ENCODE measurements around the gene NHEJ1. TPM values are rescaled to one million over a fixed set of nuclear protein-coding genes. Genes with fewer than 3 reads are reported as not detected.

The NHEJ1 gene
- total RNA-seq, 4 donors from 2014 or later, result 50.5 to 90.2 (median 65.3) TPM

DNA sequence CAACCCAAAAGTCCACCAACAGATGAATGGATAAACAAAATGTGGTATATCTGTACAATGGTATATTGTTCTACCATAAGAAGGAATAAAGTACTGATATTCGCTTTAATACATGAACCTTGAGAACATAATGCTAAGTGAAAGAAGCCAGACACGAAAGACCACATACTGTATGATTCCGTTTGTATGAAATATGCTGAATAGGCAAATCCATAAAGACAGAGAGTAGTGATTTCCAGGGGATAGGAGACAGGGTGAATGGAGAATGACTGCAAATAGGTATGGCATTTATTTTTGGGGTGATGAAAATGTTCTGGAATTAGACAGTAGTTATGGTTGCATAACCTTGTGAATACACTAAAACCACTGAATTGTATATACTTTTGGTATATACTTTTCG lies 71.3 kb downstream of the NHEJ1 start:
- TF ChIP-seq POLR2AphosphoS5 (IDR thresholded peaks at IDR 0.05) (no peak), CTCF (IDR thresholded peaks at IDR 0.05) (no peak), POLR2A (IDR thresholded peaks at IDR 0.05) (no peak), EP300 (IDR thresholded peaks at IDR 0.05; ENCODE audit: low read depth) (no peak)
- no peak overlapping the region for H3K4me3 ChIP-seq
- DNase-seq, result no peak
- 98 to 100% methylated on average over 4 of the region's 4 CpGs for WGBS, 2 donors (ENCODE audit: low coverage in 1 of 2)
- no peaks in the 10 kb centered on the region for H3K27me3 ChIP-seq
- peaks cover 0 to 4% (median 0%) of the 10 kb centered on the region in 4 donors for H3K4me1 ChIP-seq
- in situ Hi-C loops (cut with MboI; ENCODE audit: low pct_ligation_motif_present in 1 of 4, low pct_unique_long_range_greater_than_20kb in 1 of 4, low sequenced_read_pairs in 3 of 4) (no loop called here), intact Hi-C loops (cut with DNase I; ENCODE audit: low total_unique reads) (no loop called here)
- H3K9me3 ChIP-seq, result no peaks in the 10 kb centered on the region
- H3K36me3 ChIP-seq, result peaks cover 0 to 2% (median 0%) of the 10 kb centered on the region in 4 donors
- H3K27ac ChIP-seq, result no peak overlapping the region

GRCh38 chr2:219087848-219088247 lies 72.8 kb downstream of the NHEJ1 start:
- Histone ChIP-seq H3K27ac (no peak overlapping the region), H3K9me3 (no peaks in the 10 kb centered on the region), H3K4me3 (no peak overlapping the region), H3K27me3 (no peaks in the 10 kb centered on the region), H3K36me3 (peaks cover 0 to 2% (median 0%) of the 10 kb centered on the region in 4 donors), H3K4me1 (peaks cover 0 to 9% (median 5%) of the 10 kb centered on the region in 4 donors)
- intact Hi-C loops (cut with DNase I; ENCODE audit: low total_unique reads) (no loop called here), in situ Hi-C loops (cut with MboI; ENCODE audit: low pct_ligation_motif_present in 1 of 4, low pct_unique_long_range_greater_than_20kb in 1 of 4, low sequenced_read_pairs in 3 of 4) (no loop called here)
- WGBS, 2 donors (ENCODE audit: low coverage in 1 of 2), result 88 to 100% methylated on average over 1 of the region's 1 CpG
- DNase-seq, result no peak
- TF ChIP-seq CTCF (IDR thresholded peaks at IDR 0.05), result no peak
- TF ChIP-seq POLR2AphosphoS5 (IDR thresholded peaks at IDR 0.05), result no peak
- TF ChIP-seq POLR2A (IDR thresholded peaks at IDR 0.05), result no peak
- no peak for TF ChIP-seq EP300 (IDR thresholded peaks at IDR 0.05; ENCODE audit: low read depth)

GRCh38 chr2:219087361-219087760 lies 73.3 kb downstream of the NHEJ1 start:
- in situ Hi-C loops (cut with MboI; ENCODE audit: low pct_ligation_motif_present in 1 of 4, low pct_unique_long_range_greater_than_20kb in 1 of 4, low sequenced_read_pairs in 3 of 4) (no loop called here), intact Hi-C loops (cut with DNase I; ENCODE audit: low total_unique reads) (no loop called here)
- WGBS, 2 donors (ENCODE audit: low coverage in 1 of 2), result 90 to 92% methylated on average over 2 to 5 of the region's 5 CpGs
- no peaks in the 10 kb centered on the region for H3K9me3 ChIP-seq
- no peaks in the 10 kb centered on the region for H3K27me3 ChIP-seq
- H3K4me3 ChIP-seq, result no peak overlapping the region
- no peak overlapping the region for H3K27ac ChIP-seq
- peaks cover 0 to 2% (median 0%) of the 10 kb centered on the region in 4 donors for H3K36me3 ChIP-seq
- no peak for DNase-seq
- peaks cover 4 to 14% (median 10%) of the 10 kb centered on the region in 4 donors for H3K4me1 ChIP-seq
- no peak for TF ChIP-seq POLR2A (IDR thresholded peaks at IDR 0.05)
- TF ChIP-seq POLR2AphosphoS5 (IDR thresholded peaks at IDR 0.05), result no peak

GRCh38 chr2:219086196-219086595 lies 74.4 kb downstream of the NHEJ1 start:
- H3K4me3 ChIP-seq, result no peak overlapping the region
- H3K9me3 ChIP-seq, result no peaks in the 10 kb centered on the region
- H3K4me1 ChIP-seq, result peaks cover 9 to 24% (median 20%) of the 10 kb centered on the region in 4 donors
- no peak for TF ChIP-seq CTCF (IDR thresholded peaks at IDR 0.05)
- no peak for DNase-seq
- H3K27me3 ChIP-seq, result no peaks in the 10 kb centered on the region
- in situ Hi-C loops (cut with MboI; ENCODE audit: low pct_ligation_motif_present in 1 of 4, low pct_unique_long_range_greater_than_20kb in 1 of 4, low sequenced_read_pairs in 3 of 4), result no loop called here
- intact Hi-C loops (cut with DNase I; ENCODE audit: low total_unique reads), result no loop called here
- peaks cover 0 to 2% (median 0%) of the 10 kb centered on the region in 4 donors for H3K36me3 ChIP-seq
- no peak overlapping the region for H3K27ac ChIP-seq

DNA sequence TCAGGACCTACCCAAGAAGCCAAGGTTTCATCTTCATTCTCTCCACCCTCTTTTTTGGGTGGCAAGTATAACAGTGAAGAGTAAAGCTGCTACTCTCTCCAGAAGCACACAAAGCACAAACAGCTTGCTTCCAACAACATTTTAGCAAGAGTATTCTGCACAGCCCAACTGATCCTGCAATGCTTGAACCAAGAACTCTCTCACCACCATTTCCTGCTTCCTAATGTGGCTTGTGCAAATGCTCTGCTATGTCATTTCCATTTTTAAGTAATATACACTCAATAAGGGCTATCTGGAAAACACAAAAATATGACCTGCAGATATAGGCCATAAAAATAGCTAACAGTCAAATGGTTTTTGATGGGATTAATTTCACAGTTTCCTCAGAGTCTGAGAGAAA lies 75.8 kb downstream of the NHEJ1 start:
- in situ Hi-C loops (cut with MboI; ENCODE audit: low pct_ligation_motif_present in 1 of 4, low pct_unique_long_range_greater_than_20kb in 1 of 4, low sequenced_read_pairs in 3 of 4) (no loop called here), intact Hi-C loops (cut with DNase I; ENCODE audit: low total_unique reads) (no loop called here)
- peaks cover 12 to 38% (median 25%) of the 10 kb centered on the region in 4 donors for H3K4me1 ChIP-seq
- no peak for DNase-seq
- H3K27ac ChIP-seq, result no peak overlapping the region
- TF ChIP-seq EP300 (IDR thresholded peaks at IDR 0.05; ENCODE audit: low read depth) (no peak), POLR2A (IDR thresholded peaks at IDR 0.05) (no peak), CTCF (IDR thresholded peaks at IDR 0.05) (no peak), POLR2AphosphoS5 (IDR thresholded peaks at IDR 0.05) (no peak)
- peaks cover 0 to 2% (median 0%) of the 10 kb centered on the region in 4 donors for H3K36me3 ChIP-seq
- no peaks in the 10 kb centered on the region for H3K27me3 ChIP-seq
- H3K4me3 ChIP-seq, result no peak overlapping the region
- no peaks in the 10 kb centered on the region for H3K9me3 ChIP-seq

Measured in transverse colon (tissue), 4 donors.